Mononuclear cell (primary cell): Measurements from ENCODE around the gene FRG1. TPM values are rescaled to one million over a fixed set of nuclear protein-coding genes. Genes with fewer than 3 reads are reported as not detected.
"Not testable (repeated sequence)": the region's sequence is repeated elsewhere in the genome, so short reads cannot be mapped to it uniquely, and the experiment has no call there.

Experiments used
- H3K27me3 ChIP-seq: 2 replicates; pipeline ENCODE4 v1.6.0; 2011; ENCODE audit warnings: low read length, control low read depth; ENCODE audit not compliant: insufficient read depth
- H3K4me1 ChIP-seq: 2 replicates; pipeline ENCODE4 v1.5.1; 2011; ENCODE audit warnings: mild to moderate bottlenecking, low read length, control low read depth; ENCODE audit not compliant: insufficient read depth
- H3K4me3 ChIP-seq: 2 replicates; pipeline ENCODE4 v1.5.1; 2011; ENCODE audit warnings: mild to moderate bottlenecking, low read length, moderate library complexity
- H3K9me3 ChIP-seq: 2 replicates; pipeline ENCODE4 v1.5.1; 2011; ENCODE audit warnings: low read depth, mild to moderate bottlenecking, control low read depth, low read length
- total RNA-seq: library from RNA; depleted of rRNA; stranded (reverse); fragments of >200 nt; gene quantifications from one replicate; pipeline ENCODE4 v1.2.3, GENCODE V29; 2012

Gene FRG1
- total RNA-seq: 45.0 TPM

DNA sequence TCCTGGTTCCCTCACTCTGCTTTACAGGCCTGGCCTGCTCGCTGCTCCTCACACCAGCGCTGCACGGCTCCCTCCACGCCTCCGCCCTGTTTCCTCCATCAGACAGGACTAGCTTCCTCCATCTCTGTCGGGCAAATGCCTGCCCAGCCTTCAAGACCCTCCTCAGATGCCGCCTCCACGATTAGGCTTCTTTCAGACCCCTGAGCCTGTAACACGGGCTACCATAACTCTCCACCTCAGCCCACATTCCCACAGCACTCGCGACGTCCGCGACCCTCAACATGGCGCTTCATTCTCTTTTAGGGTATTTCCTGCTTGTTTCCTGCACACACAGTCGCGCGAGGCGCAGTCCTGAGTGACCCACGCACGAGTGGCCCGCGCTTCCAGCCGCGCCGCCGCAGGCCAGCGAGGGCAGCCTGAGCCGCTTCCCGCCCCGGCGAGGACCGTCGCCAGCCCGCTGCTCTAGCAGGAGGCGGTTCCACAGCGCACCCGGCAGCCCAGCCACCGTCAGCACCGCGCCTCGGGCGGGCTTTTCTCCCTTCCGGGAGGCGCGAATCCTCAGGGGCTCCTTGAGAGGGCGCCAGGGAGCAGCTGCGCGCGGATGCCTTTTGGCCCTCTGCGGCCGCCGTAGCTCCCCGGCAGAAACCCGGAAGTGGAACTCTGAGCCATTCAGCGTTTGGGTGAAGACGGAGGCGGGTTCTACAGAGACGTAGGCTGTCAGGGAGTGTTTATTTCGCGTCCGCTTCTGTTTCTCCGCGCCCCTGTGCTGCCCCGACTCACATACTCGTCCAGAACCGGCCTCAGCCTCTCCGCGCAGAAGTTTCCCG, at the start of gene FRG1:
Gene FRG1 (plus strand): TSS at position 695 of the 827 bp plus-strand sequence. CDS start 138 bp downstream, outside the sequence.
- Histone ChIP-seq H3K27me3 (no peaks in the 10 kb centered on the region), H3K9me3 (no peaks in the 10 kb centered on the region), H3K4me3 (peak within 1 kb of the TSS; percentile 85), H3K4me1 (peaks cover 21% of the 10 kb centered on the region)

DNA sequence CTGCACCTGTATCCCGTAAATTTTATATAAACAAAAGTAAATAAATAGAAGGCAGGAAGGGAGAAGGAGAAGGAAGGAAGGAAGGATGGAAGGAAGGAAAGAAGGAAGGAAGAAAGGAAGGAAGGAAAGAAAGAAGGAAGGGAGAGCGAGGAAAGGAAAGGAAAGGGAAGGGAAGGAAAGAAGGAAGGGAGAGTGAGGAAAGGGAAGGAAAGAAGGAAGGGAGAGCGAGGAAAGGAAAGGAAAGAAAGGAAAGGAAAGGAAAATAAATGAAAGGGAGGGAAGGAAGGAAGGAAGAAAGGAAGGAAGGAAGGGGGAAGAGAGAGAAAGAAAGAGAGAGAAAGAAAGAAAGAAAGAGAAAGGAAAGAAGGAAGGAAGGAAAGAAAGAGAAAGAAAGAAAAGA, 43.0 kb upstream of the FRG1 start:
- H3K4me1 ChIP-seq: no peaks in the 10 kb centered on the region
- H3K4me3 ChIP-seq: no peak overlapping the region
- no peaks in the 10 kb centered on the region for H3K9me3 ChIP-seq

DNA sequence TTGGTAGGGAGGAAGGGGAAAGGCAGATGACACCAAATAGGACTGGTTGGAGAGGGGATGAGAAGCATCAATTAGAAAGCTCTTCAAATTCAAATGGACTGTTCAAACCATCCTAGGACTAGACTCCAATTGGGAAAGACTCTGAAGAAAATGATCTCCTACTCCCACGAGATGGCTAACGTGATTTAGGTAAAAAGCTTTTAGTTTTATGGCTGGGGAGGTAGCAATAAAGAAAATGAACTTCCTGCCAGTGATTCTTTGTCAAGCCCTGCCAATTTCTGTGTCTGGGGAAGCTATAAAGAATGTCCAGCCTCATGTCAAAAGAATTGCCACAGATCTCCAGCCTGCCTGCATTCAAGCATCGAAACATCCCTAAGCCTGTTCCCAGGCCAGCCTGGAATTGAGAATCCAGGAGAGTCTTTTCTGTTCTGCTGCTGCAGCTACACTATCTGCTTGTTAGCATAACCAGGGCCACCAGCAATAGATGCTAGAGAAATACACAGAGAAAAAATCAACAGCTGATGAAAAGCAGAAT, 41.1 kb upstream of the FRG1 start:
- H3K4me3 ChIP-seq, H3K27me3 ChIP-seq: not testable (repeated sequence)

More for the DNA sequence above, 43.0 kb upstream of the FRG1 start:
- H3K27me3 ChIP-seq: no peaks in the 10 kb centered on the region

DNA sequence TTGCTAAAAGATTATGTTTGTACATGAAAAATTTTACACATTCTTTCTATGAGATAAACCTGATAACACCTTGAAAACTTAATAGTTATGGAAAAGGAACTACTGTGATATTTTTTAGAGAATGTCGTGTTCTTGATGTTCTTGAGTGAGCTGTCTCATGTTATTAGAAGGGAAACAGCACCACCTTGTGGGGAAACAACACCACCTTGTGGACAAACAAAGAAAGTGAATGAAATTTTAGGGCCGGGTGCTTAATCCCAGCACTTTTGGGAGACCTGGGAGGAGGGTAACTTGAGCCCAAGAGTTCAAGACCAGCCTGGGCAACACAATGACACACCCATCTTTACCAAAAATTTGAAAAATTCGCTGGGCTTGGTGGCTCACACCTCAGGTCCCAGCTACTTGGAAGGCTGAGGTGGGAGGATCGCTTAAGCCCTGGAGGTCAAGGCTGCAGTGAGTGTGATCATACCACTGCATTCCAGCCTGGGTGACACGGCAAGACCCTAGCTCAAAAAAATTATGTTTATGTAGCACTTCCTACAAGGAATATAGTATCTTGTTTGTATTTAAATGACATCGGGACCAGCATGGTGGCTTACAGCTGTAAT, 36.1 kb upstream of the FRG1 start:
- H3K27me3 ChIP-seq, H3K9me3 ChIP-seq, H3K4me3 ChIP-seq, H3K4me1 ChIP-seq: not testable (repeated sequence)

More for the DNA sequence above, 41.1 kb upstream of the FRG1 start:
- not testable (repeated sequence) for H3K4me1 ChIP-seq, H3K9me3 ChIP-seq

DNA sequence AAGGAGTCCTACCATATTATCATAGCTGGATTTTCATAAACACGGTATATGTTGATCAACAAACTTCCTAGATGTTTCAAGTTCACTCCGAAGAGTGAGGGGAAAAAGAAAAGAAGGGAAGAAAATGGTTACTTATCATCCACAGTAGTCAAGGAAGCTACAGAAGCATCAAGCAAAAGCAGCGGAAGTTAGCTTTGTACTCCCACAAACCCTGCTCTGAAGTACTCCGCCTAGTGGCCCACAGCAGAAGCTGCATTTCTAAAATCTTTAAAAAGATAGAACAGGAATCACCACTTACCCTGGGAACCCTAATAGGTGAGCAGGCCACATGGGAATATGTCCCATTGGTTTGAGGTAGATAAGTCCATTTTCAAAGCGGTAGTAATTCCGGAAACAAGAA, 28.5 kb upstream of the FRG1 start:
- H3K4me3 ChIP-seq: no peak overlapping the region
- H3K9me3 ChIP-seq: no peaks in the 10 kb centered on the region
- H3K27me3 ChIP-seq: no peaks in the 10 kb centered on the region
- H3K4me1 ChIP-seq: no peaks in the 10 kb centered on the region

DNA sequence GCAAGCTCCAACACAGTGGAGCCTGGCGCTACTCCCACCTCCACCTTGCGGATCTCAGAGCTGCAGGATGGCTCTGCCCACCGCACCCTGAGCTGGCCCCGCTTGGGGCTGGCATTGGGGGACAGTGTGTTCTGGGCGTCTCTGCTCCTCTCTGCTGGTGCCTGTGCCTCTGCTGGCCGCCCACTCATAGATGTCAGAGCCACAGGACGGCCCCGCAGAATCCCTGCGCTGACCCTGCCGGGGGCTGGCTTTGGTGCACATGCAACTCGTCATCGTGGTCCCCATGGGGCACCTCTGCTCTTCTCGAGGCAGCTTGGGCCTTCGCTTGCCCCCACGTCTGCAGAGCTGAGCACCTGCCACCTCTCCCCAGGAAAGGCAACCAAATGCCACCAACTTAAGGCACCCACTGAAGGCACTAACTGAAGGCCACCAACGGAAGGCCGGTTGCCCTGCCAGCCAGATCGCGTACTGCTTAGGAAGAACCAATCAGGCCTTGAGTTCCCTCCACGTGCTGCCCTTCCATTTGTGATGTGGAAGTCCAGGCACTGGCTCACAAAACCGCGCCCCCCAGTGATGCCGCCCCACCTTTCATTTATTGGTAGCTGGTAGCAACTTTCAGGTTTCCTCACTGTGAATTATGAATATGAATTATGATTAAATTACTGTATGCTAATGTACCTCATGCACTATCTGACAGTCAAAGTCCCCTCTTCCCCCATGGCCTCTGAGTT, 23.3 kb upstream of the FRG1 start:
- Histone ChIP-seq H3K9me3 (peaks cover 22% of the 10 kb centered on the region), H3K4me1 (no peaks in the 10 kb centered on the region), H3K4me3 (no peak overlapping the region), H3K27me3 (no peaks in the 10 kb centered on the region)

DNA sequence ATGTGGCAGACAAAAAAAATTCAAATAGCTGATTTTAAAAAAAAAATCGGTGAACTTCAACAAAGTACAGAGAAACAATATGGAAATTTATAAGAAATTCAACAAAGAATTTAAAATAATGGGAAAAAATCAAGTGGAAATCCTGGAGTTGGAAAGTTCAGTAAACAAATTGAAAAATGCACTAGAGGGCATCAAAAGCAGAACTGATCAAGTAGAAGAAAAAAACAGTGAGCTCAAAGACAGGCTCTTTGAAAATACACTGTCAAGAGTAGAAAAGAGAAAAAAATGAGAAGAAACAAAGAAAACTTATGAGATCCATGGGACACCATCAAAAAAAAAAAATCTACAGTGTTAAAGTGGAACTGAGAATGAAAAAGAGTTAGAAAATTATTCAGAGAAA, 19.6 kb upstream of the FRG1 start:
- Histone ChIP-seq H3K4me1 (no peaks in the 10 kb centered on the region), H3K27me3 (no peaks in the 10 kb centered on the region), H3K4me3 (no peak overlapping the region), H3K9me3 (peaks cover 23% of the 10 kb centered on the region)

DNA sequence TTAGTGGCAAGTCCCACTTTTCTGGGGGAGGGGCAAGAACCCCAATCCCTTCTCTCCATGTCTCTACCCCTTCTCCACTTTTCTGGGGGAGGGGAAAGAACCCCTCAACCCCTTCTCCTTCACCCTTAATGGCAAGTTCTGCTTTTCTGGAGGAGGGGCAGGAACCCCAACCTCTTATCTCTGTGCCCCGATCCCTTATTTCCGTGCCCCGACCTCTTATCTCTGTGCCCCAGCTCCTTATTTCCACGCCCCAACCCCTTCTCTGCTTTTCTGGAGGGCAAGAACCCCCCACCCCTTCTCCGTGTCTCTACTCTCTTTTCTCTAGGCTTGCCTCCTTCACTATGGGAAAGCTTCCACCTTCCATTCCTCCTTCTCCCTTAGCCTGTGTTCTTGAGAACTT, 13.9 kb upstream of the FRG1 start:
- H3K9me3 ChIP-seq: not testable (repeated sequence)

DNA sequence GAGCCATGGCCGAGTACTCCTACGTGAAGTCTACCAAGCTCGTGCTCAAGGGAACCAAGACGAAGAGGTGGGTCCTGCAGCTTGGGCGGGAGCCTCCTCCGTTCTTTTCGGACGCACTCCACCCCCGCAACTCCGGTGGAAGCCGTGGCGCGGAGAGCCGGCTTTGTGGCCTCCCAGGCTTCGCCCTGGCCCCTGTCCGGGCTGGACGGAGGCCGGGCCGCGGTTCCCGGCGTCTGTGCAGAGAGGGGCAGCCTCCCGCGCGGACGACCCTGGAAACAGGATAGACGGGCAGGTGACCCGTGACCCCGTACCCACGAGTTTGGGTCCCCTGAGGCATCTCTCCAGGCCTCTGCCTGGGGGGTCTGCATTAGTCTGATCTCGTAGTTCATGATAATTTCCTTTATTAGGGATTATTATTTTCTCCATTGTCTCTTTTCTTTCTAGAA, 356 bp downstream of the FRG1 start:
- Histone ChIP-seq H3K27me3 (no peaks in the 10 kb centered on the region), H3K4me3 (peak overlapping the region; percentile 85), H3K4me1 (peaks cover 21% of the 10 kb centered on the region), H3K9me3 (no peaks in the 10 kb centered on the region)

More for the DNA sequence above, 13.9 kb upstream of the FRG1 start:
- not testable (repeated sequence) for H3K27me3 ChIP-seq, H3K4me1 ChIP-seq, H3K4me3 ChIP-seq

DNA sequence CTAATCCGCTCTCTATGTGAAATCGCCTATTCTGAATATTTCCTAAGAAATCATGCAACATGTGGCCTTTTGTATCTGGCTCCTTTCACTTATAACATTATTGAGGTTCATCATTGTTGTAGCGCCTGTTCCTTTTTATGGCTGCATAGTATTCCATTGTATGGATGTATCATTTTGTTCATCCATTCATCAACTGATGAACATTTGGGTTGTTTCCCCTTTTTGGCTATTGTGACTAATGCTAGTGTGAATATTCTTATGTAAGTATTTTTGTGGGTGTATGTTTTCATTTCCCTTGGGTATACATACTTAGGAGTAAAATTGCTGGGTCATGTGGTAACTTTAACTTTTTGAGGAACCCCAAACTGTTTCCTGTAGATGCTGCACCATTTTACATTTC, 1.7 kb downstream of the FRG1 start:
- not testable (repeated sequence) for H3K9me3 ChIP-seq, H3K4me3 ChIP-seq, H3K27me3 ChIP-seq
- peaks cover 21% of the 10 kb centered on the region for H3K4me1 ChIP-seq

DNA sequence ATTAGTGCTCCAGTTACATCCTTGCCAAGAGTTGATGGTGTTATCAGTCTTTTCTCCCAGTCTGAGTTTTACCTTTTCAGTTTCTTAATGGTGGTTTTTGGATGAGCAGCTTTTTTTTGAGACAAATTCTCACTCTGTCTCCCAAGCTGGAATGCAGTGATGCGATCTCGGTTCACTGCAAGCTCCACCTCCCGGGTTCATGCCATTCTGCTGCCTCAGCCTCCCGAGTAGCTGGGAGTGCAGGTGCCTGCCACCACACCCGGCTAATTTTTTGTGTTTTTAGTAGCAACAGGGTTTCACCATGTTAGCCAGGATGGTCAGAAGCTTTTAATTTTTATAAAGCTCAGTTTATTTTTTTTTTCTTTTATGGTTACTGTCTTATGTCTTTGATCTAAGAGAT, 3.4 kb downstream of the FRG1 start:
- peaks cover 21% of the 10 kb centered on the region for H3K4me1 ChIP-seq
- H3K9me3 ChIP-seq, H3K4me3 ChIP-seq, H3K27me3 ChIP-seq: not testable (repeated sequence)

DNA sequence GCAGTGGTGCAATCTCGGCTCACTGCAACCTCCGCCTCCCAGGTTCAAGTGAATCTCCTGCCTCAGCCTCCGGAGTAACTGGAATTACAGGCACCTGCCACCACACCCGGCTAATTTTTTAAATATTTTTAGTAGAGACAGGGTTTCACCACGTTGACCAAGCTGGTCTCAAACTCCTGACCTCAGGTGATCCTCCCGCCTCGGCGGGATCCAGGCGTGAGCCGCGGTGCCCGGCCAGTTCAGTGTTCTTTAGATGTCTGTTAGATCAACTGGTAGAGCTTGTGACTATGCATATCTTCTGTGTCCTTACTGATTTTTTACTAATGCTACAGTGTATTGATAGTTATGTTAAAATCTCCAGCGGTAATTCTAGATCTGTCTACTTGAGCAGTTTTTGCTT, 6.2 kb downstream of the FRG1 start:
- not testable (repeated sequence) for H3K9me3 ChIP-seq, H3K27me3 ChIP-seq, H3K4me1 ChIP-seq, H3K4me3 ChIP-seq

DNA sequence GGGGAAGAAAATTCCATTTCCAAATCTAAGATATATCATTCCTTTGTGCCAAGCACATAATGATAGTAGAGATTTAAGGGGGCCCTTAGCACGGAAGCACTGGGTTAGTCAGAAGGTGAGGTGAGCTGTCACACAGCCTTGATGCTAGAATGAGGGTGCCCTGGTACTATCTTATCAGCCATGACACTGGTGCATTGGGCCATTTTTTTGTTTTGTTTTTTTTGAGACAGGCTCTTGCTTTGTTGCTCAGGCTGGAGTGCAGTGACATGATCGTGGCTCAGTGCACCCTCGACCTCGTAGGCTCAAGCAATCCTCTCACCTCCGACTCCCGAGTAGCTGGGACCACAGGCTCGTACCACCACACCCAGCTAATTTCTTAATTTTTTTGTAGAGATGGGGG, 7.8 kb downstream of the FRG1 start:
- not testable (repeated sequence) for H3K27me3 ChIP-seq, H3K9me3 ChIP-seq, H3K4me1 ChIP-seq, H3K4me3 ChIP-seq

DNA sequence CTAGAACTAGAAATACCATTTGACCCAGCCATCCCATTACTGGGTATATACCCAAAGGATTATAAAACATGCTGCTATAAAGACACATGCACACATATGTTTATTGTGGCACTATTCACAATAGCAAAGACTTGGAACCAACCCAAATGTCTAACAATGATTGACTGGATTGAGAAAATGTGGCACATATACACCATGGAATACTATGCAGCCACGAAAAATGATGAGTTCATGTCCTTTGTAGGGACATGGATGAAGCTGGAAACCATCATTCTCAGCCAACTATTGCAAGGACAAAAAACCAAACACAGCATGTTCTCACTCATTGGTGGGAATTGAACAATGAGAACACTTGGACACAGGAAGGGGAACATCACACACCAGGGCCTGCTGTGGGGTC, 28.6 kb downstream of the FRG1 start:
- not testable (repeated sequence) for H3K4me1 ChIP-seq, H3K9me3 ChIP-seq, H3K4me3 ChIP-seq, H3K27me3 ChIP-seq

DNA sequence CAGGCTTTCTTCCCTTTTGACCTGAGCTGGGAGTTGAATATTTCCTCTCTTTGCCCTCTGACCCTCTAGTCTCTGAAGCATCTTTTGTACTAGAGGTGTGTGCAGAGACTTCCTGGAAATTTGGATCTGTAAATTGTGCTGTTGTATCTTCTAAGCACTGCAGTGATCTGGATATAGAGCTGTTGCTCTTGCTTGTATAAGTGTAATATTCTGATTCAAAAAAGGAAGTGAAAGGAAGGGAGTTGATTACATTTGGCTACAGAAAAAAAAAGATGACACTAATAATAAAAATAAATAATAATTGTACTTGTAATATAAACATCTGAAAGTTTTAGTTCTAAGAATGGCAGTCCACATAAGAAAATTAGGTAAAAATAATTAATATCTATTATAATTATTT, 33.0 kb downstream of the FRG1 start:
- Histone ChIP-seq H3K4me3 (no peak overlapping the region), H3K27me3 (no peaks in the 10 kb centered on the region), H3K9me3 (no peaks in the 10 kb centered on the region), H3K4me1 (no peaks in the 10 kb centered on the region)
